WTC11 (cell line): ENCODE results near the gene CHRM2. TPM values are rescaled to one million over a fixed set of nuclear protein-coding genes. Genes with fewer than 3 reads are reported as not detected.

ENCODE experiments used
- ATAC-seq: fragments of 200-7000 bp; cut with Tn5 transposase; 2 replicates; pipeline ENCODE4 v1.10.0; 2021; ENCODE audit warnings: mild to moderate bottlenecking, moderate library complexity
- CTCF ChIA-PET: fragments of 300-600 bp; sonication (Branson Sonifier 250); formaldehyde crosslinking; loops from one replicate; lab custom pipeline; 2021; ENCODE audit warnings: antibody characterized with exemption; lab: Charles Lee
- POLR2A ChIA-PET: fragments of 350-600 bp; sonication (Branson Sonifier 250); formaldehyde crosslinking; loops from one replicate; lab custom pipeline; 2021; ENCODE audit warnings: antibody characterized with exemption; lab: Charles Lee
- DNase-seq: peaks from one replicate; pipeline ENCODE4 v3.0.0; 2021; ENCODE audit warnings: low spot score
- H3K27ac Mint-ChIP-seq: 2 replicates; pipeline ENCODE4 v1.8.0; 2021; ENCODE audit warnings: mixed read lengths
- H3K27me3 Mint-ChIP-seq: 2 replicates; pipeline ENCODE4 v1.8.0; 2021; ENCODE audit warnings: low read depth, mild to moderate bottlenecking, moderate library complexity, mixed read lengths
- H3K36me3 Mint-ChIP-seq: 2 replicates; pipeline ENCODE4 v1.8.0; 2021; ENCODE audit warnings: mixed read lengths
- H3K4me1 Mint-ChIP-seq: 2 replicates; pipeline ENCODE4 v1.8.0; 2022; ENCODE audit warnings: mixed read lengths
- H3K4me3 Mint-ChIP-seq: 2 replicates; pipeline ENCODE4 v1.8.0; 2021; ENCODE audit warnings: mild to moderate bottlenecking, moderate library complexity, mixed read lengths
- H3K9me3 Mint-ChIP-seq: 2 replicates; pipeline ENCODE4 v1.8.0; 2021; ENCODE audit warnings: mixed read lengths
- CBFB ChIP-seq: sonication (generic); formaldehyde crosslinking; IDR thresholded peaks from 2 replicates; pipeline ENCODE4 v1.8.1; 2022; ENCODE audit warnings: mild to moderate bottlenecking, low read depth, missing genetic modification reagents
- CREM ChIP-seq: sonication (generic); formaldehyde crosslinking; IDR thresholded peaks from 2 replicates; pipeline ENCODE4 v1.8.1; 2022; ENCODE audit warnings: mild to moderate bottlenecking, missing genetic modification reagents, moderate library complexity
- EMX1 ChIP-seq: fragments of 250-450 bp; sonication (Bioruptor Pico); IDR thresholded peaks from 2 replicates; pipeline ENCODE4 v1.8.0; 2021; ENCODE audit warnings: mild to moderate bottlenecking
- GRHL2 ChIP-seq: fragments of 250-450 bp; sonication (Bioruptor Pico); IDR thresholded peaks from 2 replicates; pipeline ENCODE4 v1.8.0; 2022; ENCODE audit warnings: mild to moderate bottlenecking, moderate library complexity; ENCODE audit not compliant: insufficient replicate concordance, severe bottlenecking
- IRF2 ChIP-seq: sonication (generic); formaldehyde crosslinking; IDR thresholded peaks from 2 replicates; pipeline ENCODE4 v1.8.0; 2022; ENCODE audit warnings: low read depth, missing genetic modification reagents, borderline replicate concordance
- JAZF1 ChIP-seq: fragments of 250-450 bp; sonication (Bioruptor Pico); IDR thresholded peaks from 2 replicates; pipeline ENCODE4 v1.9.0; 2021; ENCODE audit warnings: moderate library complexity, mild to moderate bottlenecking, inconsistent platforms
- MLX ChIP-seq: sonication (generic); formaldehyde crosslinking; IDR thresholded peaks from 2 replicates; pipeline ENCODE4 v1.8.1; 2023; ENCODE audit warnings: mild to moderate bottlenecking, missing genetic modification reagents, moderate library complexity
- NFE2L1 ChIP-seq: sonication (generic); formaldehyde crosslinking; IDR thresholded peaks from 2 replicates; pipeline ENCODE4 v1.8.1; 2023; ENCODE audit warnings: missing genetic modification reagents
- NFYB ChIP-seq: sonication (generic); formaldehyde crosslinking; conservative IDR thresholded peaks from 2 replicates; pipeline ENCODE4 v1.8.0; 2022; ENCODE audit warnings: low read depth, missing genetic modification reagents
- NR1H2 ChIP-seq: sonication (generic); formaldehyde crosslinking; IDR thresholded peaks from 2 replicates; pipeline ENCODE4 v1.9.0; 2021; ENCODE audit warnings: mild to moderate bottlenecking, moderate library complexity, missing genetic modification reagents
- PREB ChIP-seq: sonication (generic); formaldehyde crosslinking; IDR thresholded peaks from 2 replicates; pipeline ENCODE4 v1.8.1; 2022; ENCODE audit warnings: mild to moderate bottlenecking, missing genetic modification reagents, moderate library complexity, borderline replicate concordance
- STAT6 ChIP-seq: sonication (generic); formaldehyde crosslinking; conservative IDR thresholded peaks from 2 replicates; pipeline ENCODE4 v1.8.1; 2023; ENCODE audit warnings: mild to moderate bottlenecking, low read depth, missing genetic modification reagents, moderate library complexity
- TEAD4 ChIP-seq: sonication (generic); formaldehyde crosslinking; IDR thresholded peaks from 2 replicates; pipeline ENCODE4 v1.8.0; 2022; ENCODE audit warnings: mild to moderate bottlenecking, missing genetic modification reagents
- ZNF219 ChIP-seq: sonication (generic); formaldehyde crosslinking; IDR thresholded peaks from 2 replicates; pipeline ENCODE4 v1.8.0; 2023; ENCODE audit warnings: missing genetic modification reagents, mild to moderate bottlenecking, borderline replicate concordance
- ZNF263 ChIP-seq: sonication (generic); formaldehyde crosslinking; IDR thresholded peaks from 2 replicates; pipeline ENCODE4 v1.8.1; 2022; ENCODE audit warnings: low read depth, mild to moderate bottlenecking, moderate library complexity, missing genetic modification reagents
- ZNF317 ChIP-seq: sonication (generic); formaldehyde crosslinking; IDR thresholded peaks from 2 replicates; pipeline ENCODE4 v1.8.1; 2023; ENCODE audit warnings: low read depth, mild to moderate bottlenecking, moderate library complexity, missing genetic modification reagents, borderline replicate concordance
- ZNF423 ChIP-seq: fragments of 250-450 bp; sonication (Bioruptor Pico); IDR thresholded peaks from 2 replicates; pipeline ENCODE4 v2.1.2; 2022; ENCODE audit warnings: mild to moderate bottlenecking, moderate library complexity
- ZNF425 ChIP-seq: fragments of 250-450 bp; sonication (Bioruptor Pico); conservative IDR thresholded peaks from 2 replicates; pipeline ENCODE4 v1.9.0; 2021; ENCODE audit warnings: mild to moderate bottlenecking
- total RNA-seq: library from RNA; stranded (reverse); gene quantifications from 3 replicates; pipeline ENCODE4 v1.2.3, GENCODE V29; 2021
- TF ChIP-seq, protein P1 (sequence below): fragments of 200-600 bp; IDR thresholded peaks from 2 replicates; pipeline ENCODE4 v1.8.0; 2022; ENCODE audit warnings: antibody characterized with exemption

Gene CHRM2
- total RNA-seq, 1 experiment from 2014 or later: 0.15 TPM

- Mint-ChIP-seq H3K4me3 (no peak overlapping the region), H3K27me3 (peaks cover 2% of the 10 kb centered on the region; the same call in 1 of the 2 replicates), H3K36me3 (no peaks in the 10 kb centered on the region), H3K4me1 (peaks cover 26% of the 10 kb centered on the region), H3K9me3 (peaks cover 6% of the 10 kb centered on the region), H3K27ac (no peak overlapping the region)
- TF ChIP-seq EMX1: no peak
- TF ChIP-seq GRHL2 (CRISPR knock-in tag): no peak
- TF ChIP-seq CREM (CRISPR knock-in tag): no peak
- no peak for TF ChIP-seq ZNF317 (CRISPR knock-in tag)
- no peak for TF ChIP-seq PREB (CRISPR knock-in tag)
- TF ChIP-seq NR1H2 (CRISPR knock-in tag): no peak
- TF ChIP-seq CBFB (CRISPR knock-in tag): no peak
- TF ChIP-seq IRF2 (CRISPR knock-in tag): no peak
- TF ChIP-seq STAT6 (CRISPR knock-in tag): no peak
- TF ChIP-seq TEAD4: no peak
- no peak for TF ChIP-seq JAZF1
- no peak for TF ChIP-seq ZNF219 (CRISPR knock-in tag)
- TF ChIP-seq ZNF263 (CRISPR knock-in tag): no peak
- no peak for TF ChIP-seq ZNF425 (CRISPR knock-in tag)
- no peak for TF ChIP-seq ZNF423 (CRISPR knock-in tag)
- TF ChIP-seq MLX (CRISPR knock-in tag): no peak
- TF ChIP-seq NFYB: no peak
- TF ChIP-seq, protein P1, sequence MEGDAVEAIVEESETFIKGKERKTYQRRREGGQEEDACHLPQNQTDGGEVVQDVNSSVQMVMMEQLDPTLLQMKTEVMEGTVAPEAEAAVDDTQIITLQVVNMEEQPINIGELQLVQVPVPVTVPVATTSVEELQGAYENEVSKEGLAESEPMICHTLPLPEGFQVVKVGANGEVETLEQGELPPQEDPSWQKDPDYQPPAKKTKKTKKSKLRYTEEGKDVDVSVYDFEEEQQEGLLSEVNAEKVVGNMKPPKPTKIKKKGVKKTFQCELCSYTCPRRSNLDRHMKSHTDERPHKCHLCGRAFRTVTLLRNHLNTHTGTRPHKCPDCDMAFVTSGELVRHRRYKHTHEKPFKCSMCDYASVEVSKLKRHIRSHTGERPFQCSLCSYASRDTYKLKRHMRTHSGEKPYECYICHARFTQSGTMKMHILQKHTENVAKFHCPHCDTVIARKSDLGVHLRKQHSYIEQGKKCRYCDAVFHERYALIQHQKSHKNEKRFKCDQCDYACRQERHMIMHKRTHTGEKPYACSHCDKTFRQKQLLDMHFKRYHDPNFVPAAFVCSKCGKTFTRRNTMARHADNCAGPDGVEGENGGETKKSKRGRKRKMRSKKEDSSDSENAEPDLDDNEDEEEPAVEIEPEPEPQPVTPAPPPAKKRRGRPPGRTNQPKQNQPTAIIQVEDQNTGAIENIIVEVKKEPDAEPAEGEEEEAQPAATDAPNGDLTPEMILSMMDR: no peak
- no peak for TF ChIP-seq NFE2L1
- ChIA-PET CTCF (no interaction called here), POLR2A (no interaction called here)
- ATAC-seq (no peak), DNase-seq (no peak)
Observed at GRCh38 chr7:136859803-136860202, 8.6 kb upstream of the CHRM2 start.
